GM12874 (cell line): Measurements from ENCODE around the gene FAM228B.

Experiments
- TF ChIP-seq, protein P1 (sequence below): IDR thresholded peaks from 2 replicates; pipeline ENCODE4 v1.5.1; 2011; ENCODE audit warnings: low read depth, mild to moderate bottlenecking, control low read depth, low read length, moderate library complexity; ENCODE audit not compliant: insufficient read depth

FAM228B gene

DNA sequence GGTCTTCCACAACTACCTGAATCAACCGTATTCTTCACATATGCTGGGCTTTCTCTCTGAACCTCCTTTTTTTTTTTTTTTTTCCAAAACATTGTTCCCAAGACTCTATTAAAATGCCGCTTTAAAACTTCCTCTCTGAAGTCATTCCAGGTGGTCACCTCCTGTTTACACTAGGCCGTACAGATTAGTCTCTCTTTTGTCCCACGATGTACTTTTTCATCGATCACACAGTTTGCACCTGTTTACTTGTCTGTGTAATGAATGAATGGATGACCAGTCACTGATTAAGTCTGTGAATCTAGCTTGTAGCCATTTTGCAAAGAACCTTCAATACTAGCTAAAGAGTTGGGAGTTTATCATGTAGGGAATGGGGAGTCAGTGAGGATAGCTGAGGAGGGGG, 34.9 kb downstream of the FAM228B start:
- TF ChIP-seq, protein P1, sequence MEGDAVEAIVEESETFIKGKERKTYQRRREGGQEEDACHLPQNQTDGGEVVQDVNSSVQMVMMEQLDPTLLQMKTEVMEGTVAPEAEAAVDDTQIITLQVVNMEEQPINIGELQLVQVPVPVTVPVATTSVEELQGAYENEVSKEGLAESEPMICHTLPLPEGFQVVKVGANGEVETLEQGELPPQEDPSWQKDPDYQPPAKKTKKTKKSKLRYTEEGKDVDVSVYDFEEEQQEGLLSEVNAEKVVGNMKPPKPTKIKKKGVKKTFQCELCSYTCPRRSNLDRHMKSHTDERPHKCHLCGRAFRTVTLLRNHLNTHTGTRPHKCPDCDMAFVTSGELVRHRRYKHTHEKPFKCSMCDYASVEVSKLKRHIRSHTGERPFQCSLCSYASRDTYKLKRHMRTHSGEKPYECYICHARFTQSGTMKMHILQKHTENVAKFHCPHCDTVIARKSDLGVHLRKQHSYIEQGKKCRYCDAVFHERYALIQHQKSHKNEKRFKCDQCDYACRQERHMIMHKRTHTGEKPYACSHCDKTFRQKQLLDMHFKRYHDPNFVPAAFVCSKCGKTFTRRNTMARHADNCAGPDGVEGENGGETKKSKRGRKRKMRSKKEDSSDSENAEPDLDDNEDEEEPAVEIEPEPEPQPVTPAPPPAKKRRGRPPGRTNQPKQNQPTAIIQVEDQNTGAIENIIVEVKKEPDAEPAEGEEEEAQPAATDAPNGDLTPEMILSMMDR, result no peak

DNA sequence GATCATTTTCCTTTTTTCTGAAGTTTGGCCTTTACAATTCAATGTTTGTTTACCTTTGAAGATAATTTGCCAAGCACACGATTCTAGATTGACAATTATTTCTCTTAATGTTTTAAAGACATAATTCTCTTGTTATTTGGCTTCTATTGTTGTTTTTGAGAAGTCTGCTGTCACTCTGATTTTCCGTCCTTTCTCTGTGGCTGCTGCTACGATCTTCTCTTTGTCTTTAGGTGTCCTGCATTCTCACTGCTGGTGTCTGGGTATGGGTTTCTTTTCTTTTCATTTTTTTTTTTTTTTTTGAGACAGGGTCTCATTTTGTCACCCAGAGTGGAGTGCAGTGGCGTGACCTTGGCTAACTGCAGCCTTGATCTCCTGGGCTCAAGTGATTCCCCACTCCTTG, 36.4 kb downstream of the FAM228B start:
- TF ChIP-seq, protein P1, result no peak

DNA sequence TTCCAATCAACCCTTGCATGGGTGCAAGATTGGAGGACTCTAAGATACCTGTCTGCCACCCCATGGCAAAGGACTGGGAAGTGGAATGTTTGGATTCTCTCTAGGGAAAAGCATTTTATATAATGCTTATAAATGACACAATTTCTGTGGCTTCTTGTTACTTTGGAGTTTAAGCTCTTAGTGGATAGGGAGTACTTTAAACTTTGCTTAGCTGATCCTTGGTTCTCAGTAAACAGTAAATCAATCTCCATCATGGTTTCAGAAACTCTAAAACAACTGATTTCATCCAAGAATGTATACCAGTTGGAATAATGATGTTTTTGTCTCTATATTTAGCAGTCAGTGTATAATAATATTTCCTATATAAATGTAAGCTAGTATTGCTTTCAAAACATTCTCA, 37.5 kb downstream of the FAM228B start:
- TF ChIP-seq, protein P1, result no peak

DNA sequence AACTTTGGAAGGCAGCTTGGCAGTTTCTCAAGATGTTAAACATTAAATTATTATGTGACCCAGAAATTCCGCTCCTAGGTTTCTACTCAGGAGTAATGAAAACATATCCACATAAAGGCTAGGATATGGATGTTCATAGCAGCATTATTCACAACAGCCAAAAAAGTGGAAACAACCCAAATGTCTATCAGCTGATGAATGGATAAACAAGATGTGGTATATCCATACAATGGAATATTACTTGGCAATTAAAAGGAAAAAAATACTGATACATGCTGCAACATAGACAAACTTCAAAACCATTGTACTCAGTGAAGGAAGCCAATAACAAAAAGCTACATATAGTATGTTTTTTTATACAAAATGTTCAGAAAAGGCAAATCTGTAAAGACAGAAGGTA, 39.2 kb downstream of the FAM228B start:
- TF ChIP-seq, protein P1, result no peak

DNA sequence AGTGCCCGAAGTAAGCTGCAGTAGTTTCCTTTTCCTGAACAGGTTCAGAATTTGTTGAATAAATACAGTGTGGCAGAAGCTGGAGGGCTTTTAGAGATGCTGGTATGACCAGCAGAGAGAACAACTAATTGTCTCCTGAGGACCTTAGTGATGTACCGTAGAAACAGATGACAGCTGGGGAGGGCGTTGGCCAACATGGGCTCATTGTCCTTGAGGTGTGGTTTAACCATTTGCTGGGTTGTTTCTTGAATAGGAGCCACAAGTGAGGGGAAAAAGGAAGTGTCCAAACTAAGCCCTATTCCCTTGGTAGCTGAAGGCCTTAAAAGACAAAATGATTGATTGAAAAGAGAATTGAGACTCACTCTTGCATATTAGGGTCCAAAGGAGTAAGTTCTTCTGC, 39.9 kb downstream of the FAM228B start:
- TF ChIP-seq, protein P1, result no peak

DNA sequence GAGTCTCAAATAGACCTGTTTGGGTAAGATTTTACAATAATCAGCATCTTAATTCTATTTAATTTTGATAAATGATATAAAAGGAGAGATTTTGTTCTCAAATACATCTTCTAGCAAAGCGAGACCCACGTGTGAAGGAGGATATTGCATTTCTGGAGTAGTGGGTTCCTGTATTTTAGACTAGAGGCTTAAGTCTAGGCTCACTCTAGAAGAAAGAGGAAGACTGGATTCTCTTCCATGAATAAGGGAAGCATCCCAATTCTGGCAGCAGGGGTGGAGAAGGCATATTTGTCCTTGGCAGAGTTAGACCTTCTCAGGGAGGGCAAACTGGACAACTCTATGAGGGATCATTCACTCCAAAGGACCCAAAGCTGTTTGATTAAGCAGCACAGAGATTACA, 40.3 kb downstream of the FAM228B start:
- TF ChIP-seq, protein P1, result no peak

DNA sequence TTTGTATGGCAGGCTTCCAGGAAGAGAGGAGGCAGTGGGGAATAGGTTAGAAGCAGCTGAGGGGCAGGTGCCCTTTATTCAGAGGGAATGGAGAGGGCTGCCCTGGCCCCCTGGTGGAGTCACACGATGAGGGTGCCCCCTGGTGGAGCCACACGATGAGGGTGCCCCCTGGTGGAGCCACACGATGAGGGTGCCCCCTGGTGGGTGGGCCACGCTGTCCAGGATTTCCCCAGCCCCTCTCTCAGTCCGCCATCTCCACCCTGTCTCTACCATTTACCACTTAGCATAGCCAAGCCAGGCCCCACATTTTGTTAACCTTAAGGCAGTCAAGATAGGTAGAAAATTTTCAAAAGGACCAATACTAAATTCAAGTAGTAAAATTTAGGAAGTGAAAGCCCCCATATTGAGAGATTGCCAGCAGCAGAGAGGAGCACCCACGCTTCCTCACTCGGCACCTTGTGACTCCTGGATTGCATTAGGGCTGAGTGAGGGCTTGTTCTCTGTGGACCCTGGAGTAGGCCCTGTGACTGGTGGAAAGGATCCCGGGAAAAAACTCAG, 41.2 kb downstream of the FAM228B start:
- TF ChIP-seq, protein P1, result peak; percentile 87

DNA sequence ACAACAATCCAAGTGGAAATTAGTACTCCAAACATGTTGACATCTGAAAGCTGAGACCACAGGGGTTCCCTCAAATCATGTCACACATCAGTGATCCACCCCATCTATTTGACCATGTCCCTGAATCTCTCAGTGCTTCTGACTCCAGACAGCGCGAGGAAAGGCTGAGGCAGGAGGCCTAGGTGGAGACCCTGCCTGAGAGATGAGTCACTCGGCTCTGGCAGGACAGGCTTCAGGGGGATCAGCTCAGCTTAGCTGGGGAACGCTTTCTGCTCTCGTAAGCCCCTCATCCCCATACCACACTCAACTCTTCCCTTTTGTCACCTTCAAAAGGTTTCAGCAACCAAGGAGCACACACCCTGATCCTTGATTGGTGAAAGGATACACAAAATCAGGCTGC, 45.8 kb downstream of the FAM228B start:
- TF ChIP-seq, protein P1, result no peak
